Measurements from ENCODE around the gene RASSF5. TPM values are rescaled to one million over a fixed set of nuclear protein-coding genes. Genes with fewer than 3 reads are reported as not detected.

RASSF5 gene
- total RNA-seq, 2 donors from 2014 or later, result 0.20 to 0.26 TPM

DNA sequence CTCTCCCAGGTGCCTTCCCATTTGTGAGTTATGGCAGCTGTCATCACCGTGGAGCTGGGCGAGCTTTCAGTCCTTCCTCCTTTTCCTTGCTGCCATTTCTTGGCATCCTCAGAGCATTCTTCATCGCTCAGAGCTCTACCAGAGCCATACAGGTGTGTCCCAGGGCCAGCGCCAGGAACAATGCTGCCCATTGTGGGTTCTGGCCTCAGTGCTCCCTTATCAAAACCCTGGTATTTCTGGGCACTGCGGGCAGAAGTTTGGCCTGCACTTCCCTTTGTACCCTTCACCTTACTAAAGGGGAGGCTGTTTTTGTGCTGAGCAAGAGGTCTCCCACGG is 28.5 kb downstream of the RASSF5 start:
- H3K36me3 Mint-ChIP-seq (ENCODE audit: low read depth), result no peaks in the 10 kb centered on the region

DNA sequence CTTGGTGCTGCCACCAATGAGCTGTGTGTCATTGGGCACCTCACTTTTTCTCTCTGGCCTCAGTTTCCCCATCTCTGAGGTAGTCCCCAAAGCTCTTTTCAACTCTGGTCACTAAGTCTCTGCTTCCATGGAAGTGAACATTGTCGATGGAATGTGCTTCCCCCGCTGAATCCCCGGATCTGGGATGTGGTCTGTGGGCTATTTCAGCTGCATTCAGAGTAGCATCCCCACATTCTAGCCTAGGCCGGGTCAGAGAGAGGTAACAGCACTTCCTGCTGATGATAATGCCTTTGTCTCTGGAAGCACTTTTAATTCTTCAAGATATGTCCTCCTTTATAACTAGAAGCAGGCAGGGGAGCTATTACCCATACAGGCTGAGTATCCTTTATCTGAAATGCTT is 29.8 kb downstream of the RASSF5 start:
- Histone ChIP-seq H3K27ac (ENCODE audit: low read depth, low read length) (no peak overlapping the region), H3K4me1 (ENCODE audit: control insufficient read depth, insufficient read depth, low read length) (no peaks in the 10 kb centered on the region), H3K9ac (ENCODE audit: extremely low read depth, low read length, poor library complexity, severe bottlenecking) (no peak overlapping the region), H3K4me3 (ENCODE audit: low read length) (no peak overlapping the region), H3K27me3 (ENCODE audit: control insufficient read depth, insufficient read depth, low read length, poor library complexity, severe bottlenecking) (no peaks in the 10 kb centered on the region), H3K9me3 (ENCODE audit: control insufficient read depth, low read length) (no peaks in the 10 kb centered on the region), H3K36me3 (ENCODE audit: control insufficient read depth, insufficient read depth, low read length) (no peaks in the 10 kb centered on the region)
- DNase-seq, result no peak
- TF ChIP-seq, protein P1, sequence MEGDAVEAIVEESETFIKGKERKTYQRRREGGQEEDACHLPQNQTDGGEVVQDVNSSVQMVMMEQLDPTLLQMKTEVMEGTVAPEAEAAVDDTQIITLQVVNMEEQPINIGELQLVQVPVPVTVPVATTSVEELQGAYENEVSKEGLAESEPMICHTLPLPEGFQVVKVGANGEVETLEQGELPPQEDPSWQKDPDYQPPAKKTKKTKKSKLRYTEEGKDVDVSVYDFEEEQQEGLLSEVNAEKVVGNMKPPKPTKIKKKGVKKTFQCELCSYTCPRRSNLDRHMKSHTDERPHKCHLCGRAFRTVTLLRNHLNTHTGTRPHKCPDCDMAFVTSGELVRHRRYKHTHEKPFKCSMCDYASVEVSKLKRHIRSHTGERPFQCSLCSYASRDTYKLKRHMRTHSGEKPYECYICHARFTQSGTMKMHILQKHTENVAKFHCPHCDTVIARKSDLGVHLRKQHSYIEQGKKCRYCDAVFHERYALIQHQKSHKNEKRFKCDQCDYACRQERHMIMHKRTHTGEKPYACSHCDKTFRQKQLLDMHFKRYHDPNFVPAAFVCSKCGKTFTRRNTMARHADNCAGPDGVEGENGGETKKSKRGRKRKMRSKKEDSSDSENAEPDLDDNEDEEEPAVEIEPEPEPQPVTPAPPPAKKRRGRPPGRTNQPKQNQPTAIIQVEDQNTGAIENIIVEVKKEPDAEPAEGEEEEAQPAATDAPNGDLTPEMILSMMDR (conservative IDR thresholded peaks at IDR 0.05), result no peak
- no peaks in the 10 kb centered on the region for H3K9me3 Mint-ChIP-seq
- no peak overlapping the region for H3K27ac Mint-ChIP-seq
- no peaks in the 10 kb centered on the region for H3K36me3 Mint-ChIP-seq (ENCODE audit: low read depth)
- no peaks in the 10 kb centered on the region for H3K4me1 Mint-ChIP-seq
- peaks cover 4% of the 10 kb centered on the region for H3K27me3 Mint-ChIP-seq (ENCODE audit: insufficient read depth)
- no peak overlapping the region for H3K4me3 Mint-ChIP-seq
- 80 to 84% methylated on average over 3 to 4 of the region's 4 CpGs for WGBS, 2 experiments (ENCODE audit: insufficient coverage in 1 of 2, insufficient read length in 1 of 2)

More for the DNA sequence above, 28.5 kb downstream of the RASSF5 start:
- H3K4me3 Mint-ChIP-seq, result no peak overlapping the region
- DNase-seq, result no peak
- Histone ChIP-seq H3K27ac (ENCODE audit: low read depth, low read length) (no peak overlapping the region), H3K27me3 (ENCODE audit: control insufficient read depth, insufficient read depth, low read length, poor library complexity, severe bottlenecking) (no peaks in the 10 kb centered on the region), H3K4me3 (ENCODE audit: low read length) (no peak overlapping the region), H3K4me1 (ENCODE audit: control insufficient read depth, insufficient read depth, low read length) (no peaks in the 10 kb centered on the region), H3K36me3 (ENCODE audit: control insufficient read depth, insufficient read depth, low read length) (no peaks in the 10 kb centered on the region), H3K9me3 (ENCODE audit: control insufficient read depth, low read length) (no peaks in the 10 kb centered on the region), H3K9ac (ENCODE audit: extremely low read depth, low read length, poor library complexity, severe bottlenecking) (no peak overlapping the region)
- H3K4me1 Mint-ChIP-seq, result no peaks in the 10 kb centered on the region
- WGBS, 2 experiments (ENCODE audit: insufficient coverage in 1 of 2, insufficient read length in 1 of 2), result 90 to 96% methylated on average over 5 to 6 of the region's 6 CpGs
- H3K27me3 Mint-ChIP-seq (ENCODE audit: insufficient read depth), result peaks cover 7% of the 10 kb centered on the region
- TF ChIP-seq, protein P1 (conservative IDR thresholded peaks at IDR 0.05), result no peak
- no peaks in the 10 kb centered on the region for H3K9me3 Mint-ChIP-seq
- no peak overlapping the region for H3K27ac Mint-ChIP-seq

DNA sequence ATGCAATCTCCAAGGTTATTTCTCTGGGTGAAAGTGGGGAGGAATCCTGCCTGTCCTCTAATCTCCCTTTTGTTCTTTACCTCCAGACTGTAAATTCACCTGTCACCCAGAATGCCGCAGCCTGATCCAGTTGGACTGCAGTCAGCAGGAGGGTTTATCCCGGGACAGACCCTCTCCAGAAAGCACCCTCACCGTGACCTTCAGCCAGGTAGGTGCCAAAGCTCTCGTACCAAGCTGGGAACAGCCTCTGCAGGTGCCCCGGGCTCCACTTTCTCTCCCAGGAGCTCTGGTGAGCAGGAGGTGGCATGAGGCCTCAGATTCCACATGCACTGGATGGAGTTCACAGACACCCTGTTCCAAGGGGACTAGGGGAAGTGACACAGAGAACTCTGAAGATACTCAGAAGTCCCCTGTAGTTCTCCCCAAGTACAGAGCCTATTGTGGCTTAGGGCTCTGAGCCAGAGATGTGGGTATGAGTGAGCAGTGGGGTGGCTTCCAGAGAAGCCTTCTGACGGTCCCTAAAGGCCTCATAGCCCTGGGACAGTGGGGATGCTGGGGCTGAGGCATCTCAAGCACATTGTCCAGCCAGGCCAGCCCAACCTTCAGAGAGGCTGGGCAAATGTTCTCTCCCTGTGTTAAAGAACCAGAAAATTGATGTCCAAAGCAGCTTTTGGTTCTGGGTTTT is 30.9 kb downstream of the RASSF5 start:
- Mint-ChIP-seq H3K9me3 (no peaks in the 10 kb centered on the region), H3K27me3 (ENCODE audit: insufficient read depth) (peaks cover 4% of the 10 kb centered on the region), H3K27ac (no peak overlapping the region), H3K4me1 (no peaks in the 10 kb centered on the region), H3K4me3 (no peak overlapping the region), H3K36me3 (ENCODE audit: low read depth) (no peaks in the 10 kb centered on the region)
- Histone ChIP-seq H3K36me3 (ENCODE audit: control insufficient read depth, insufficient read depth, low read length) (no peaks in the 10 kb centered on the region), H3K9ac (ENCODE audit: extremely low read depth, low read length, poor library complexity, severe bottlenecking) (no peak overlapping the region), H3K9me3 (ENCODE audit: control insufficient read depth, low read length) (no peaks in the 10 kb centered on the region), H3K4me1 (ENCODE audit: control insufficient read depth, insufficient read depth, low read length) (no peaks in the 10 kb centered on the region), H3K27ac (ENCODE audit: low read depth, low read length) (no peak overlapping the region), H3K4me3 (ENCODE audit: low read length) (no peak overlapping the region), H3K27me3 (ENCODE audit: control insufficient read depth, insufficient read depth, low read length, poor library complexity, severe bottlenecking) (no peaks in the 10 kb centered on the region)
- TF ChIP-seq, protein P1 (conservative IDR thresholded peaks at IDR 0.05), result no peak
- 90 to 95% methylated on average over 3 to 6 of the region's 6 CpGs for WGBS, 2 experiments (ENCODE audit: insufficient coverage in 1 of 2, insufficient read length in 1 of 2)
- DNase-seq, result no peak
